Measurements from ENCODE around the gene ARID5A. TPM values are rescaled to one million over a fixed set of nuclear protein-coding genes. Genes with fewer than 3 reads are reported as not detected.

ARID5A gene
- total RNA-seq, 1 experiment from 2014 or later: 3.3 TPM

DNA sequence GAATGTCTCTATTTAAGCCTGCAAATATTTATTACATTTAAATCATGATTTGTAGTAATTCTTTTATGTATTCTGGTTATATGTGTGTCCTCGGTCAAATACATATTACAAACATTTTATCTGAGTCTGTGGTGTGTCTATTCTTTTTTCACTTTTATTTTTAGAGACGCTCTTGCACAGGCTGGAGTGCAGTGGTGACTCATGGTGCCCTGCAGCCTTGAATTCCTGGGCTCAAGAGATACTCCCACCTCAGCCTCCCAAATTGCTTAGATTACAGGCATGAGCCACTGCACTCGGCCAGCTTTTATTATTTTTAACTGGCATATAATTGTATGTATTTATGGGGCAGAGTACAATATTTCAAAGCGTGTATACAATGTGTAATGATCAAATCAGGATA, 47.5 kb downstream of the ARID5A start:
- TF ChIP-seq, protein P1, sequence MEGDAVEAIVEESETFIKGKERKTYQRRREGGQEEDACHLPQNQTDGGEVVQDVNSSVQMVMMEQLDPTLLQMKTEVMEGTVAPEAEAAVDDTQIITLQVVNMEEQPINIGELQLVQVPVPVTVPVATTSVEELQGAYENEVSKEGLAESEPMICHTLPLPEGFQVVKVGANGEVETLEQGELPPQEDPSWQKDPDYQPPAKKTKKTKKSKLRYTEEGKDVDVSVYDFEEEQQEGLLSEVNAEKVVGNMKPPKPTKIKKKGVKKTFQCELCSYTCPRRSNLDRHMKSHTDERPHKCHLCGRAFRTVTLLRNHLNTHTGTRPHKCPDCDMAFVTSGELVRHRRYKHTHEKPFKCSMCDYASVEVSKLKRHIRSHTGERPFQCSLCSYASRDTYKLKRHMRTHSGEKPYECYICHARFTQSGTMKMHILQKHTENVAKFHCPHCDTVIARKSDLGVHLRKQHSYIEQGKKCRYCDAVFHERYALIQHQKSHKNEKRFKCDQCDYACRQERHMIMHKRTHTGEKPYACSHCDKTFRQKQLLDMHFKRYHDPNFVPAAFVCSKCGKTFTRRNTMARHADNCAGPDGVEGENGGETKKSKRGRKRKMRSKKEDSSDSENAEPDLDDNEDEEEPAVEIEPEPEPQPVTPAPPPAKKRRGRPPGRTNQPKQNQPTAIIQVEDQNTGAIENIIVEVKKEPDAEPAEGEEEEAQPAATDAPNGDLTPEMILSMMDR (IDR thresholded peaks at IDR 0.05; ENCODE audit: insufficient read depth in 1 of 2, low read depth in 1 of 2, low read length in 1 of 2, severe bottlenecking in 1 of 2, unreplicated experiment in 1 of 2): no peak
- no peak overlapping the region for H3K27ac Mint-ChIP-seq (ENCODE audit: unreplicated experiment)
- CTCF ChIA-PET: no interaction called here
- no peaks in the 10 kb centered on the region for H3K27me3 Mint-ChIP-seq (ENCODE audit: insufficient read depth, unreplicated experiment)
- no peaks in the 10 kb centered on the region for H3K9me3 ChIP-seq
- H3K4me3 ChIP-seq (ENCODE audit: low read depth, low read length): no peak overlapping the region
- H3K4me3 Mint-ChIP-seq (ENCODE audit: unreplicated experiment): no peak overlapping the region
- H3K4me1 ChIP-seq: no peaks in the 10 kb centered on the region
- no peaks in the 10 kb centered on the region for H3K36me3 ChIP-seq (ENCODE audit: control insufficient read depth, insufficient read depth, low read length)
- H3K27me3 ChIP-seq (replicated peaks; ENCODE audit: control insufficient read depth, insufficient read depth, low read length): no peaks in the 10 kb centered on the region
- no peaks in the 10 kb centered on the region for H3K9me3 Mint-ChIP-seq (ENCODE audit: unreplicated experiment)
- DNase-seq: no peak
- intact Hi-C loops (cut with micrococcal nuclease; ENCODE audit: unreplicated experiment): no loop called here
- POLR2A ChIA-PET: interaction anchor here (0.6 kb wide), 1 partner anchor 176 kb away, joined by 10 read pairs; no protein-coding TSS in a partner anchor
- H3K4me1 Mint-ChIP-seq (ENCODE audit: low read depth, unreplicated experiment): no peaks in the 10 kb centered on the region
- no peaks in the 10 kb centered on the region for H3K36me3 Mint-ChIP-seq (ENCODE audit: insufficient read depth, unreplicated experiment)
- no TSS peak for BruUV-seq (replicated peaks)

DNA sequence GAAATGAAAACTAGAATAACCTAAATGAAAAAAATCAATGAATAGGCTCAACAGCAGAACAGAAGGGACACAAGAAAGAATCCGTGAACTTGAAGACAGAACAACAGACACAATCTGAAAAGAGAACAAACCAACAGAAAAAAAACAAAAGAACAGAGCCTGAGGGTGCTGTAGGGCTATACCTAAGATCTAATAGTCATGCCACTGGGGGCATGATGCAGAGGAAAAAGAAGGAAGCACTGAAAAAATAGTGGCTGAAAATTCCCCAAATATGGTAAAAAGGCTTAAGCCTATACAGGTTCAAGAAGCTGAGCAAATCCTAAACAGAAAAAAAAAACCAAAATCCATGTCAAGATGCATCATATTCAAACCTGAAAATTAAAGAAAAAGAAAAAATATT, 51.3 kb downstream of the ARID5A start:
- no peaks in the 10 kb centered on the region for H3K9me3 Mint-ChIP-seq (ENCODE audit: unreplicated experiment)
- H3K27me3 Mint-ChIP-seq (ENCODE audit: insufficient read depth, unreplicated experiment): no peaks in the 10 kb centered on the region
- TF ChIP-seq, protein P1 (IDR thresholded peaks at IDR 0.05; ENCODE audit: insufficient read depth in 1 of 2, low read depth in 1 of 2, low read length in 1 of 2, severe bottlenecking in 1 of 2, unreplicated experiment in 1 of 2): no peak
- no TSS peak for BruUV-seq (replicated peaks)
- no peak overlapping the region for H3K4me3 Mint-ChIP-seq (ENCODE audit: unreplicated experiment)
- no peaks in the 10 kb centered on the region for H3K27me3 ChIP-seq (replicated peaks; ENCODE audit: control insufficient read depth, insufficient read depth, low read length)
- no peaks in the 10 kb centered on the region for H3K9me3 ChIP-seq
- no peaks in the 10 kb centered on the region for H3K4me1 ChIP-seq
- DNase-seq: no peak
- ChIA-PET POLR2A (no interaction called here), CTCF (no interaction called here)
- no peak overlapping the region for H3K4me3 ChIP-seq (ENCODE audit: low read depth, low read length)
- no peaks in the 10 kb centered on the region for H3K36me3 Mint-ChIP-seq (ENCODE audit: insufficient read depth, unreplicated experiment)
- intact Hi-C loops (cut with micrococcal nuclease; ENCODE audit: unreplicated experiment): no loop called here
- H3K4me1 Mint-ChIP-seq (ENCODE audit: low read depth, unreplicated experiment): no peaks in the 10 kb centered on the region
- no peaks in the 10 kb centered on the region for H3K36me3 ChIP-seq (ENCODE audit: control insufficient read depth, insufficient read depth, low read length)
- no peak overlapping the region for H3K27ac Mint-ChIP-seq (ENCODE audit: unreplicated experiment)

- Mint-ChIP-seq H3K9me3 (ENCODE audit: unreplicated experiment) (no peaks in the 10 kb centered on the region), H3K4me3 (ENCODE audit: unreplicated experiment) (no peak overlapping the region), H3K36me3 (ENCODE audit: insufficient read depth, unreplicated experiment) (peaks cover 20% of the 10 kb centered on the region), H3K27ac (ENCODE audit: unreplicated experiment) (no peak overlapping the region), H3K4me1 (ENCODE audit: low read depth, unreplicated experiment) (no peaks in the 10 kb centered on the region), H3K27me3 (ENCODE audit: insufficient read depth, unreplicated experiment) (no peaks in the 10 kb centered on the region)
- Histone ChIP-seq H3K4me1 (no peaks in the 10 kb centered on the region), H3K9me3 (no peaks in the 10 kb centered on the region), H3K36me3 (ENCODE audit: control insufficient read depth, insufficient read depth, low read length) (0 out of 2 replicates have a peak, but pooled peaks cover 1% of the 10 kb centered on the region), H3K4me3 (ENCODE audit: low read depth, low read length) (no peak overlapping the region), H3K27me3 (replicated peaks; ENCODE audit: control insufficient read depth, insufficient read depth, low read length) (no peaks in the 10 kb centered on the region)
- POLR2A ChIA-PET: no interaction called here
- CTCF ChIA-PET: no interaction called here
- TF ChIP-seq, protein P1 (IDR thresholded peaks at IDR 0.05; ENCODE audit: insufficient read depth in 1 of 2, low read depth in 1 of 2, low read length in 1 of 2, severe bottlenecking in 1 of 2, unreplicated experiment in 1 of 2): no peak
- intact Hi-C loops (cut with micrococcal nuclease; ENCODE audit: unreplicated experiment): no loop called here
- DNase-seq: no peak
- no TSS peak for BruUV-seq (replicated peaks)
Observed at GRCh38 chr2:96591054-96591453, 54.5 kb downstream of the ARID5A start.
